ENCODE data around the gene SHC4. TPM values are rescaled to one million over a fixed set of nuclear protein-coding genes. Genes with fewer than 3 reads are reported as not detected.

SHC4 gene
- total and polyA plus RNA-seq, 8 donors = 0.25 to 4.4 (median 0.47) TPM; not detected in 2

- intact Hi-C loops (cut with DNase I; ENCODE audit: low total_unique reads) = no loop called here
- no peak for DNase-seq
- no peak for TF ChIP-seq POLR2AphosphoS5 (IDR thresholded peaks at IDR 0.05)
- no peak for TF ChIP-seq EP300 (IDR thresholded peaks at IDR 0.05)
- no peak for TF ChIP-seq POLR2A (IDR thresholded peaks at IDR 0.05)
- TF ChIP-seq CTCF (IDR thresholded peaks at IDR 0.05) = no peak
- Histone ChIP-seq H3K4me3 (no peak overlapping the region), H3K4me1 (no peaks in the 10 kb centered on the region), H3K27me3 (no peaks in the 10 kb centered on the region), H3K36me3 (no peaks in the 10 kb centered on the region), H3K9me3 (no peaks in the 10 kb centered on the region), H3K27ac (no peak overlapping the region)
Observed at GRCh38 chr15:48935236-48935635, 28.5 kb downstream of the SHC4 start.

- Histone ChIP-seq H3K4me3 (no peak overlapping the region), H3K27ac (no peak overlapping the region), H3K36me3 (no peaks in the 10 kb centered on the region), H3K27me3 (no peaks in the 10 kb centered on the region), H3K4me1 (no peaks in the 10 kb centered on the region), H3K9me3 (no peaks in the 10 kb centered on the region)
- TF ChIP-seq POLR2A (IDR thresholded peaks at IDR 0.05) = no peak
- TF ChIP-seq POLR2AphosphoS5 (IDR thresholded peaks at IDR 0.05) = no peak
- no peak for TF ChIP-seq CTCF (IDR thresholded peaks at IDR 0.05)
- no peak for TF ChIP-seq EP300 (IDR thresholded peaks at IDR 0.05)
- WGBS, 5 donors = 66 to 75% (median 72%) methylated on average over 4 of the region's 4 CpGs
- DNase-seq = no peak
- intact Hi-C loops (cut with DNase I; ENCODE audit: low total_unique reads) = no loop called here
Observed at GRCh38 chr15:48930735-48931134, 33.0 kb downstream of the SHC4 start.

- Histone ChIP-seq H3K27ac (no peak overlapping the region), H3K4me3 (no peak overlapping the region), H3K9me3 (no peaks in the 10 kb centered on the region), H3K36me3 (no peaks in the 10 kb centered on the region), H3K4me1 (no peaks in the 10 kb centered on the region), H3K27me3 (no peaks in the 10 kb centered on the region)
- TF ChIP-seq POLR2AphosphoS5 (IDR thresholded peaks at IDR 0.05) (no peak), EP300 (IDR thresholded peaks at IDR 0.05) (no peak), CTCF (IDR thresholded peaks at IDR 0.05) (no peak), POLR2A (IDR thresholded peaks at IDR 0.05) (no peak)
- no peak for DNase-seq
- intact Hi-C loops (cut with DNase I; ENCODE audit: low total_unique reads) = no loop called here
- 48 to 80% (median 73%) methylated on average over 3 of the region's 3 CpGs for WGBS, 5 donors
Observed at GRCh38 chr15:48929661-48930060, 34.1 kb downstream of the SHC4 start.

GRCh38 chr15:48928877-48929538, 34.7 kb downstream of the SHC4 start:
- Histone ChIP-seq H3K9me3 (no peaks in the 10 kb centered on the region), H3K4me3 (no peak overlapping the region), H3K27ac (no peak overlapping the region), H3K27me3 (no peaks in the 10 kb centered on the region), H3K36me3 (no peaks in the 10 kb centered on the region), H3K4me1 (no peaks in the 10 kb centered on the region)
- 83 to 92% (median 87%) methylated on average over 6 of the region's 6 CpGs for WGBS, 5 donors
- DNase-seq = no peak
- intact Hi-C loops (cut with DNase I; ENCODE audit: low total_unique reads) = no loop called here
- TF ChIP-seq POLR2A (IDR thresholded peaks at IDR 0.05) = no peak
- TF ChIP-seq EP300 (IDR thresholded peaks at IDR 0.05) = no peak
- no peak for TF ChIP-seq POLR2AphosphoS5 (IDR thresholded peaks at IDR 0.05)
- TF ChIP-seq CTCF (IDR thresholded peaks at IDR 0.05) = no peak
